ENCODE data around the gene HDAC2.
A peak's percentile ranks its signal among the peaks of the same experiment; 100 is the strongest.
"Not testable (repeated sequence)": the region's sequence is repeated elsewhere in the genome, so short reads cannot be mapped to it uniquely, and the experiment has no call there.

HDAC2 gene

GRCh38 chr6:113970805-113971676, at the start of gene HDAC2:
Gene HDAC2, minus strand, starts transcription at chr6:113971148. Its CDS starts 240 bp downstream, at chr6:113970908.
- peak; percentile 86 for DNase-seq

- no peak for DNase-seq
Observed at GRCh38 chr6:114020196-114020595, 49.2 kb upstream of the HDAC2 start.

GRCh38 chr6:114017146-114017545, 46.2 kb upstream of the HDAC2 start:
- DNase-seq = not testable (repeated sequence)

- not testable (repeated sequence) for DNase-seq
Observed at GRCh38 chr6:114014106-114014505, 43.2 kb upstream of the HDAC2 start.

DNA sequence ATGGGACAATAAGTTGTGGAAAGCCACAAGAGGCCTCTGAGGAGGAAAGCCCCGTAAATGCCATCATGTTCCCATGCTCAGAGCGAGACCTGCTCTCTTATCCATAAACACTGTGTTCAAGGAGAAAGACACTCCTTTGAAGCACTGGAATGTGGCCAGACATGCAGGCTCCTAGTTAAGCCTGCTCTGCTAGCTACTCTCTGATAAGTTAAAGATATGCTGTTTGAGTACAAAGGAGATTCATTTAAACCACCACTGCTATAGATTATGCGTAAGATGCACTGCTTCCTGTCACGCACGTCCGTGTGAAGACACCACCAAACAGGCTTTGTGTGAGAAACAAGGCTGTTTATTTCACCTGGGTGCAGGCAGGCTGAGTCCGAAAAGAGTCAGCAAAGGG, 40.5 kb upstream of the HDAC2 start:
- not testable (repeated sequence) for DNase-seq

GRCh38 chr6:114010540-114010939, 39.6 kb upstream of the HDAC2 start:
- DNase-seq = no peak

GRCh38 chr6:114009192-114009591, 38.2 kb upstream of the HDAC2 start:
- no peak for DNase-seq

DNA sequence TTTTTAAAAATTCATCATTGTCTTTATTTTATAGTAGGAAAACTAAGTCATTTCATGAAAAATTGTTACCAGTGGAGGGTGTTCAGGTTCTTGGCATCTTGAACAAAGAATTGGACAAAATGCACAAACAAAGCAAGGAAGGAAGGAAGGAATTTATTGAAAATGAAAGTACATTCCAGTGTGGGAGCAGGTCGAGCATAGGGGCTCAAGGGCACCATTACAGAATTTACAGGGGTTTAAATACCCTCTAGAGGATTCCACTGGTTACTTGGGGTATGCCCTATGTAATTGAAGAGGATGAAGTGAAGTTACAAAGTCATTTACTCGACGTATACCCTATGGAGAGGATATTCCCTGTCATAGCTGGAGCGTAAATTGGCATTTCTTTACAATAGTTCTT, 37.4 kb upstream of the HDAC2 start:
- no peak for DNase-seq

DNA sequence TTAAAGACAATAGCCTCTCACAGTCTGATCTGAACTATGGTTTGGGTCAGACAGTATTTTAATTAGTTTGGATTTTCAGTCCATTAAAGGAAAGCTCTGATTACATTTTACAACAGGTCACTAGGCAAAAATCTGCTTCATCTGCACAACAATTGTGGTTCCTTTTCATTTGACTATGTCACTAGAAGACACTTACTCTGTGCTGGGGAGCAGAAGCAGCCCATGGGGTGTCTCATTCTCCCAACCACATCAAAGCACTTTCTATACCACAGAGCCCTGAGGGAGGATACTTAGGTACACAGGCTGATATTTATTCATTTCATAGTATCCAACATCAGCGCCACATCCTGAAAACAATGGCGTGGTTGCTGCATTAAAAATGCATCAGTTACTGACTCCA, 36.6 kb upstream of the HDAC2 start:
- no peak for DNase-seq

GRCh38 chr6:114001354-114001753, 30.4 kb upstream of the HDAC2 start:
- no peak for DNase-seq

DNA sequence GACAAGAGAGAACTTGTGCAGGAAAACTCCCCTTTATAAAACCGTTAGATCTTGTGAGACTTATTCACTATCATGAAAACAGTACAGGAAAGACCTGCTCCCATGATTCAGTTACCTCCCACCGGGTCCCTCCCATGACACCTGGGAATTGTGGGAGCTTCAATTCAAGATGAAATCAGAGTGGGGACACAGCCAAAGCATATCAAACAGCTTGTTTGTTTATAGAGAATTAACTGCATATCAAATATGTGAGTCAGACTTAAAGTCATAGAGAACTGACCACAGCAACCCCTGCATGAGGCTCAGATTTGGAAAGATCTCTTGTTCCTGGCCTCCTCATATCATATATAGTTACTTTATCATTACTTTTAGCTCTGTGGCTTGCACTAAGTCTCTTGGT, 29.1 kb upstream of the HDAC2 start:
- DNase-seq = no peak

DNA sequence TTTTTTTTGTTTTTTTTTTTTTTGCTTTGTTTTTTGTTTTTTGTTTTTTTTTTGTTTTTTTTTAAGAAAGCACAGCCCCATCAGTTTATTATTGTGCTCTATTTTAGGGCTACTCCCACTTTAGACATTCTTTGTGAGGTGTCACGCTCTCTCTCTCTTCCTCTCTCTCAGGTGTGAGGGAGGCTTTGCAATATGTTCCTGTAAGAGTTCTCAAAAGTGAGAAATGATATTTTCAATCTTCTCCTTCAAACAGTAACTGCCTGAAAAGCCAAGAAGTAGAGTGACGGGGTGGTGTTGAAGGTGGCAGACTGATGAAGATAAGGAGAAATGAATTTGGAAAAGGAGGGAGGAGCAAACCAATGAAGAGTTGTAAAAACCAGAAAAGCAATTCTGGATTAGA, 28.3 kb upstream of the HDAC2 start:
- no peak for DNase-seq

DNA sequence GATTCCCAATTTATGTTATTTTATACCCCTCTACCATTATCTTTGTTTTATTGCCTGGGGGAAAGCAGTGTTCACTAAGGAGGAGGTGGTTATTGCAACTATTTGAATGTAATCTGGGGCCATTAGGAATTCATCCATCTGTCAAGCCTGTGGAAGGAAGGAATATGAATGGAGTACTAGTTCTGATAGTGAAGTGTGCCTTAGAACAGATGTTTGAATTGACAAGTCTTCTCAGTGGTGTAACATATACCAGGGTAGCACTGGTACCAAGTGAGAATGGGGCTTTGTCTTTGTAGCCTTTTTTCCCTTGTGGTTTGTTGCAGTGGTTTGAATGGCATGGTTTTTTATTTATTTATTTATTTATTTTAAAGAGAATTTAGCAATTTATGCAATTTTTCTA, 27.9 kb upstream of the HDAC2 start:
- no peak for DNase-seq

- DNase-seq = no peak
Observed at GRCh38 chr6:113997116-113997515, 26.2 kb upstream of the HDAC2 start.

GRCh38 chr6:113995634-113996033, 24.7 kb upstream of the HDAC2 start:
- no peak for DNase-seq

DNA sequence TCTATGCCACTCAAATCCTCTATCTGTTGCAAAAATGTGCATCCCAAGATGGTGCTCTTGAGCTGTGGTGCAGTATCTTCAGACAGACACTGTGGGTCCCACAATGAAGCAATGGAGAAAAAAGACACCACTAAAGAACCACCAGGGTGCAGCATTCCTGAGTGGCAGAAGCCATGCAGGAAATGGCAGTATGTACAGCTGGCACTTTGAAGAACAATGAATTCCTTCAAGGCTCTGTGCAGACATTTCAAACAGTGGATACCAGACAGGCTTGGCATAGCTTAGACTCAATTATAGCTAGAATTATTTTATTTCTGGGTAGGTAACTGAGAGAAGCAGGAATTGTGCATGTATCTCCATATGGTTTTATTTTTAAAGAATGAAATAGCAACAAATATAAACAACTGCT, 24.0 kb upstream of the HDAC2 start:
- DNase-seq = peak; percentile 31

DNA sequence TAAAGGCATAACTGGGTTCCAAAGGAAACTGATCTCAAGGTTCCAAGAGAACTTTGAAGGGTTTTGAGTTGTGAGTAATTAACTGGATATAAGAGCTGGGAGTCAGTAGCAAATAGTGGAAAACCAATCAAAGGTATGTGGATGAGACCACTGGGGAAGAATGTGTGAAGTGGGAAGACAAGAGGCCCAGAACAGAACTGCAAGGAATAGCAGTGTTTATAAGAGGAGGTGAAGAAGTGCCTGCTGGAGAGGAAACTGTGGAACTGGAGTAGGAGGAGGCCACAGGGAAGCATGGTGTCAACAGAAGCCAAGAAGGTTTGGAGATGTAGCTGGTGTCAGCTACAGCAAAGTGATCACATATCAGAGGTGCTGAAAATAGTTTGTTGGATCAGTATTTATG, 18.7 kb upstream of the HDAC2 start:
- DNase-seq = no peak

DNA sequence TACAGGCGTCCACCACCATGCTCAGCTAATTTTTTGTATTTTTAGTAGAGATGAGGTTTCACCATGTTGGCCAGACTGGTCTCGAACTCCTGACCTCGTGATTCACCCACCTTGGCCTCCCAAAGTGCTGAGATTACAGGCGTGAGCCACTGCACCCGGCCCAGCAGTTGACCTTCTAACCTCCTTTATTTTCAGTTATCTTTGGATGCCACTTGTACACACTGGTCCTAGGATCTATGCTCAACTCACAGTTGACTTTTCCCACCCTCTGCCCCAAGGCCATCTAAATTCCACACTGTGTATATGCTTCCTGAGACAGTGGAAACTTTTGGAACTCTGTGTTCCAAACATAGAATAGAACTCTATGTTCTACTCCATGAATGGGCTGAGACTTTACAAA, 11.7 kb upstream of the HDAC2 start:
- DNase-seq = not testable (repeated sequence)

DNA sequence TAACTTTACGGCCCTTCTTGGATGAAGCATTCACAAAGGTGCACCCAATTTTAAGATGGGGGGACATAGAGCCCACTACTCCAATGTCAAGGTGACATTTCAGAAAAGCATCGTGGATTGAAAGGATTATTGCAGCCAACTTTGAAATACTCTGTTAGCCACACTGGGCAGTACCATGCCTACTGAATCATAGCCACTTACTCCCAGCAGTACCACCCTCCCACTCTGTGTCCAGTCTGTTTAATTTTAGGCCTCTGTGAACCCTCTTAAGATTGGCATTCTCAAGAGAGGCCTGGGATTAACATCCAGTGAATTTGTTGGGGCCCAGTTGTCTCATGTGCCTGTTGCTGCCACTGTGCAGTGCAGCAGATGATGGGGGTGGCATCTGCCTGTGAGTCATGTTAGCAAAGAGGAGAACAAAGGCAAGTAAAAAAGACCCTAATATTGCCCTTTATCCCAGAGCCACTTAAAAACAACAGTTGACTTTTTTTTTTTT, 11.2 kb upstream of the HDAC2 start:
- DNase-seq = no peak

GRCh38 chr6:113980937-113981554, 10.1 kb upstream of the HDAC2 start:
- peak; percentile 25 for DNase-seq

GRCh38 chr6:113979937-113980336, 9.0 kb upstream of the HDAC2 start:
- DNase-seq = peak; percentile 61

- DNase-seq = no peak
Observed at GRCh38 chr6:113978084-113978675, 7.2 kb upstream of the HDAC2 start.

- DNase-seq = no peak
Observed at GRCh38 chr6:113976806-113977205, 5.9 kb upstream of the HDAC2 start.

DNA sequence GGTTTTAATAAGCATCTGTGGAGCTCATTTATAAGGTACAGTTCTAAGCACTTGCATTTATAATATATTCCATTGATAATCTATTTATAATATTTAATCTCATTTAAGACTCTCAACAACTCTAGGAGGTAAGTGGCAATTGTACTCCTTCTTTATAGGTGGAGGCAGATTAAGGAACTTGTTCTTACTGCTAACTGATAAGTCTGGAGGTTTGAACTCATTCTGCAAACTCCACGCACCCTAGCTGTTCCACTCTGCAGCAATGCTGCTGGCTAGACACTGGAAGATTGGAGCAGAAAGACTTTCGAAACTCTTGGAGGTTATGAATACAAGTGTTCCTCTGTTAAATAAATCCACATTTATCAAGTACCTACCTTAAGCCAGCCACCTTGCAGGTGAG, 793 bp upstream of the HDAC2 start:
- DNase-seq = peak; percentile 15
